Mammary epithelial cell (primary cell): Measurements from ENCODE around the gene TULP1.

ENCODE experiments used
- EZH2 ChIP-seq: IDR thresholded peaks from 2 replicates; pipeline ENCODE4 v1.6.1; 2012; ENCODE audit warnings: low read length, inconsistent platforms, borderline replicate concordance
- TF ChIP-seq, protein P1 (sequence below), 2 donors: IDR thresholded peaks in 1 of 2; conservative IDR thresholded peaks in 1 of 2; 2 replicates each; pipeline ENCODE4 v1.5.1; 2011 to 2012; ENCODE audit warnings: inconsistent platforms in 2 of 2, low read length in 2 of 2, mild to moderate bottlenecking in 2 of 2, control low read depth in 1 of 2, low read depth in 1 of 2; ENCODE audit not compliant: insufficient read depth in 1 of 2; ENCODE audit errors: extremely low read depth in 1 of 2

DNA sequence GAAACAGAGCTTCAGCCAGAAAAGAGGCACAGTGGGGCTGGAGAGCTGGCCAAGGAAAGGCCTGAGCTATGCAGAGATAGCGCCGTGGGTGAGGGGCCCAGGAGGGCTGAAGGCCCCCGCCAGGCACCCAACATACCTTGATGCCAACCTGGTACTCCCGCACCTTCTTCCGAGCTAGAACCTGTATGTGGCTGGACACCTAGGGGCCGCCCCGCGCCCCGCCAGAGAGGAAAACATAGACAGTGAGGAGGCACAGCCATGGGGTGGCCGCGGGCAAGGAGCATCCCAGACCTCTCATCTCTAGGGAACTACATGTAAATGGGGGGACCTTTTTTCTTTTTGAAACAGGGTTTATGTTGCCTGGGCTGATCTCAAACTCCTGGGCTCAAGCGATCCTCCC lies 32.5 kb downstream of the TULP1 start:
- TF ChIP-seq EZH2, result no peak
- TF ChIP-seq, protein P1, sequence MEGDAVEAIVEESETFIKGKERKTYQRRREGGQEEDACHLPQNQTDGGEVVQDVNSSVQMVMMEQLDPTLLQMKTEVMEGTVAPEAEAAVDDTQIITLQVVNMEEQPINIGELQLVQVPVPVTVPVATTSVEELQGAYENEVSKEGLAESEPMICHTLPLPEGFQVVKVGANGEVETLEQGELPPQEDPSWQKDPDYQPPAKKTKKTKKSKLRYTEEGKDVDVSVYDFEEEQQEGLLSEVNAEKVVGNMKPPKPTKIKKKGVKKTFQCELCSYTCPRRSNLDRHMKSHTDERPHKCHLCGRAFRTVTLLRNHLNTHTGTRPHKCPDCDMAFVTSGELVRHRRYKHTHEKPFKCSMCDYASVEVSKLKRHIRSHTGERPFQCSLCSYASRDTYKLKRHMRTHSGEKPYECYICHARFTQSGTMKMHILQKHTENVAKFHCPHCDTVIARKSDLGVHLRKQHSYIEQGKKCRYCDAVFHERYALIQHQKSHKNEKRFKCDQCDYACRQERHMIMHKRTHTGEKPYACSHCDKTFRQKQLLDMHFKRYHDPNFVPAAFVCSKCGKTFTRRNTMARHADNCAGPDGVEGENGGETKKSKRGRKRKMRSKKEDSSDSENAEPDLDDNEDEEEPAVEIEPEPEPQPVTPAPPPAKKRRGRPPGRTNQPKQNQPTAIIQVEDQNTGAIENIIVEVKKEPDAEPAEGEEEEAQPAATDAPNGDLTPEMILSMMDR (conservative IDR thresholded peaks at IDR 0.05 in 1 of 2, IDR thresholded peaks at IDR 0.05 in 1 of 2; ENCODE audit: extremely low read depth in 1 of 2, insufficient read depth in 1 of 2, low read depth in 1 of 2, low read length in 2 of 2), result no peak
